ENCODE measurements around the gene GNAQ.
"Not testable (repeated sequence)": the region's sequence is repeated elsewhere in the genome, so short reads cannot be mapped to it uniquely, and the experiment has no call there.

GNAQ gene

DNA sequence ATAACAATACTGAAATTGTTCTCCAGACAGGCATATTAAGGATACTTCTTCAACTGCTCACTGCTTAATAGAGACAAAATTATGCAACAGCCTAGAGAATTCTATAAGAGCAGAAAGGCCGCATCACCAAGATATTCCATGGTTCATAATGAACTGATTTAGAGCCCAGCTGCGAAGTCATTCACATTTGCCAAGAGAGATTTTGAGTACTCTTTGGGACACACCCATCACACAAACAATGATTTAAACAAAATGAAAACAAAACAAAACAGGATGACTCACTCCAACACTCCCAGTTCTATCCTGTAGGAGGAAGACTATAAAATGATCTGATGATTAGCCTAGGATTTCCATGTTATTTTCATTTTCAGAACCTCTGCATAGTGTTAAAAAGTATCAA is 237.8 kb downstream of the GNAQ start:
- peak in 9 of 56 donors; percentile 8 to 80 (median 25) for DNase-seq

DNA sequence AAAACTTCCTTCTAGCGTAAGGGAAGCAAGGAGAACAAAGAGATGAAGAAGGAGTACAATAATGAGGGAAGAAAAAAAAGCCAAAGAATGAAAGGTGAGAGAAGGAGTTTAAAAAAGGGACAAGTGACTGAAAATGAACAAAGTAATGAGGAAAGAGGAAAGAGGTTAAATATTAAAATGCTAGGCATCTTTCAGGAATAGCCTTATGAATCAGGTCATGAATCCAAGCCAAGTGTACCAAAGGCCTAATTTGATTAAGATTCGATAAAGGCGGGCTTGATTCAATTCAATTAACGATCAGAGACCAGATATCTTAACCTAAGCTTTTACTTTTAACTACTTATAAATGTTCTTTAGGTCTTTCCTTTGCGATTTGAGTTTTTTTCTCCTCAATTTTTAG is 241.7 kb downstream of the GNAQ start:
- DNase-seq: no peak

DNA sequence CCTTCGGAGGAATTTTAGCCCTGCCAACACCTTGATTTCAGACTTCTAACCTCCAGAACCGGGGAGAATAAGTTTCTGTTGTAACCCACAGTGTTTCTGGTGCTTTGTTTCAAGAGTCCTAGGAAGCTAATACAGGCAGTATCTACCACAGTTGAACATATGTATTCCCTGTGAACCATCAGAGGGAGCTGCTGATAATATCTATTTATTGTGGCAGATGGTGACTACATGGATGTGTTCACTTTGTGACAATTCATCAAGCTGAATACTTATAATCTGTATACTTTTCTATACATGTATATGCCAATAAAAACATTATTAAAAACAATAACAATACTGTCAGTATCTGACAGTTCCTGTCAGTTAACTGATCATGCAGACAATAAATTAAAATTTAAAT is 246.3 kb downstream of the GNAQ start:
- DNase-seq: no peak

DNA sequence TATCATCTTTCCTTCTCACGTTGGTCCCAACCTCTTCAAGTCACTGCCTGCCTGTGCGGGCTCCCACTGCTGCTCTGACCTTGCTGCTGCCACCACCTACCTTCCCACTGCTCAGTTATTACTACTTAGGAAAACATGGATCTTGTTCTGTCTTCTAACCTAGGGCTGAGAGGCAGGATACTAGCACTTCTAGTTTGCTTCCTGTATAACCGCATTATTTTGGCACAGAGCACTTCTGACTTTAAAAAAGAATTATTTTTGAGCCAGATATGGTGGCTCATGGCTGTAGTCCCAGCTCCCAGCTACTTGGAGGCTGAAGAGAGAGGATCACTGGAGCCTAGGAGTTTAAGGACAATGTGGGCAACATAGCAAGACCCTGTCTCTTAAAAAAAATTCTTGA is 248.1 kb downstream of the GNAQ start:
- no peak for DNase-seq

DNA sequence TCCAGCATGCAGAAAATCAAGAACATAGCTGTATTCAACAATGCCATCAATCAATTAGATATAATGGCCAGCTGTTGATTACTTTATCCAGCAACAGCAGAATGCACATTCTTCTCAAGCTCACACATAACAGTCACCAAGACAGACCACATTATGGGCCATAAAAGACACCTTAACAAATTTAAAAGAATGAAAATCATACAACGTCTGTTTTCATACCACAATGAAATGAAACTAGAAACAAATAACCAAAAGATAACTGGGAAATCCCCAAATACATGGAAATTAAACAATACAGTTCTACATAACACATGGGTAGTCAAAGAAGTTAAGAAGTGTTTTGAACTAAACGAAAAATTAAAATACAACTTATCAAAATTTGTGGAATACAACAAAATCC is 252.6 kb downstream of the GNAQ start:
- DNase-seq: no peak

- DNase-seq: no peak
These were observed 258.2 kb downstream of the GNAQ start for GRCh38 chr9:77773381-77773780.

- no peak for DNase-seq
These were observed 259.0 kb downstream of the GNAQ start for GRCh38 chr9:77772646-77773045.

GRCh38 chr9:77771171-77771570 is 260.4 kb downstream of the GNAQ start:
- DNase-seq: no peak

GRCh38 chr9:77770340-77770739 is 261.3 kb downstream of the GNAQ start:
- peak in 13 of 56 donors; percentile 11 to 73 (median 41) for DNase-seq

DNA sequence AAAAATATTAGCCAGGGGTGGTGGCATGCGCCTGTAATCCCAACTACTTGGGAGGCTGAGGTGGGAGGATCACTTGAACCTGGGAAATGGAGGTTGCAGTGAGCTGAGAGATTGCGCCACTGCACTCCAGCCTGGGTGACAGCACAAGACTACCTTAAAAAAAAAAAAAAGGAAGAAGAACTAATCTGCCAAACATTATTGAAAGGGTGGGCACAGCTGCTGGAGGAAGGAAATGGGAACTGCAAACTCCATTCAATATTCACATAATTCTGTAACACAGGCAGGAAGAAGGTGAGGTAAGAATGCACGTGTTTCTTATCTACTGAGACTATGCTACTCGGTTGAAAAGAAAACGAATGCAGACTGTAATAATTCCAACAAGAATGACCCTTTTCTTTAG is 262.4 kb downstream of the GNAQ start:
- DNase-seq: no peak

DNA sequence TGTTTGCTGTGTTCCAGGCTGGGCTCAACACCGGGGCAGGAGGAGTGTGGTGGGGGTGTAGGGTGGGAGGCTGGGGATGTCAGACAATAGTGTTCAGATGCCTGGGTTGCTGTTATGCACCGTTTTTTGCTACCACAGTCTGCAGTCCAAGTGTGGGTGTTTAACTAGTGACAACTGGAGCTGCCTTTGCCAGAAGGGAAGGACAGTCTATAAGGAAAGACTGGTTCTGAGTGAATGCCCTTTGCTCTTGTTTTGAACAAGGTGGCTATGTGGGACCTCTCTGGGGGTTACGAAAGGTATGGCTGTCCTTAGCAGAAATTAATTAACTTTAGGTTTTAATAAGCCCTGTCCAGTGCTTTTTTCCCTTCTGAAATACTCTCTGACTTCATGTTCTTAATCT is 265.0 kb downstream of the GNAQ start:
- DNase-seq: peak in 1 of 56 donors; percentile 11

- no peak for DNase-seq
These were observed 265.8 kb downstream of the GNAQ start for GRCh38 chr9:77765781-77766259.

GRCh38 chr9:77764894-77765780 is 266.5 kb downstream of the GNAQ start:
- no peak for DNase-seq

DNA sequence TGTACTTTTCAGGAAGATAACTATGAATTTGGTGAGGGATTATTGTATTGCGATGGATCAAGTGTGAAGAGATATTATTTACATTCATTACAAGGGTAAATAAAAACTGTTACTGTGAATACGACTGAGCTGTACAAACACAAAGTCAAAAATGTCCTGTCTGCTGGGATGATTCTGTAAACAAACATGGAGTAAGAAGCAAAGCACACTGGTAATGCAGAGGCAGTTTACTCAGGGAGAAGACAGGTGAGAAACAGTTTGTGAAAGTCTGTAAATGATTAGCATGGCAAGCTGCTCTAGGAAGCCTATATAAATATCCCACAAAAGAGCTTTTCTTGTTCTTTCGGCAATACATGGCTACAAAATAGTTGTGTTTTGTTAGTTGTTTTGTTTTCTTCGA is 268.0 kb downstream of the GNAQ start:
- DNase-seq: no peak

- DNase-seq: not testable (repeated sequence)
These were observed 270.7 kb downstream of the GNAQ start for GRCh38 chr9:77760919-77761318.

DNA sequence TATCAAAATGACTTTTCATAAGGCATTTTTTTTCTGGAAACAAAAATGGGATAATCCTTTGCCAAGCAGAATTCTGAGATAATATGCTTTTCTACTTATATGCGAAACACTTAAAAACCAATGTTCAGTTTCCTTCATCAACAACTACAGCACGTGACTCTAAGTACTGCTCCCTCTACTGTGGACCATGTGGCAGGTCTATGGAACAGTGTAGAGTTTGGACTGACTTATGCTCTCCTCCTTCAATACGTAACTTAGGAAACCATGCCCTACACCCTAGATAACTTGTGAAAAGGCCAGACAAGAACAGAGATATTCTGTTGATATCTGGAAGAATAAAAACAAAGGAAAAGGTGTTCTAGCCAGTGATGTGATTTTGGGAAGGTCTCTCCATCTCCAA is 272.2 kb downstream of the GNAQ start:
- no peak for DNase-seq

GRCh38 chr9:77756449-77756848 is 275.2 kb downstream of the GNAQ start:
- no peak for DNase-seq

DNA sequence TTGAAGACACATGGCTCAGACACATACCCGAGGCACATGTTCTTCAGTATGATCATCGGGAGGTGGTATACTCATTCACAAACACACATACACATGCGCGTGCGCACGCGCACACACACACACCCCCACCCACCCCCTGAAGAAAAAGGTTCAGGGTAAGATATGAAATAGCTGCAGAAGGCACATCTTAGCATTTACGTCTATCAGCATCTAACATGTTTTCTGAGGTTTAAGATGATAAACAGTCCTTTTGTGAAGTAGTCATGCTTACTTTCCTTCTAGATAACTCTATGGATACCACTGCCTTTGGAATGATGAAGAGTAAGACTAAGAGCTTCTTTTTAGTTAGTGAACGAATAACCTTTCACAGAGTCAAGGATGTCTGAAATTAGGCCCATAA is 278.4 kb downstream of the GNAQ start:
- no peak for DNase-seq

GRCh38 chr9:77752554-77752953 is 279.1 kb downstream of the GNAQ start:
- no peak for DNase-seq

GRCh38 chr9:77751341-77752091 is 280.1 kb downstream of the GNAQ start:
- peak in 11 of 56 donors; percentile 7 to 74 (median 24) for DNase-seq

- no peak for DNase-seq
These were observed 280.6 kb downstream of the GNAQ start for GRCh38 chr9:77750981-77751340.

GRCh38 chr9:77750284-77750683 is 281.3 kb downstream of the GNAQ start:
- DNase-seq: no peak

Measured in amygdala (tissue), 56 donors.